Bronchial epithelial cell (primary cell): ENCODE results near the gene TDO2. TPM values are rescaled to one million over a fixed set of nuclear protein-coding genes. Genes with fewer than 3 reads are reported as not detected.

Experiments
- DNase-seq: peaks from one replicate; pipeline ENCODE4 v3.0.0-alpha.2; 2010; ENCODE audit warnings: low read depth
- FAIRE-seq: peaks from 2 replicates; lab custom pipeline; 2011; peaks lifted over from hg19 to GRCh38; lab: Jason Lieb, UNC
- H3K27me3 ChIP-seq: 2 replicates; pipeline ENCODE4 v1.5.1; 2011; ENCODE audit warnings: low read length; ENCODE audit not compliant: control insufficient read depth, insufficient read depth
- H3K36me3 ChIP-seq: 2 replicates; pipeline ENCODE4 v1.5.1; 2011; ENCODE audit warnings: low read length; ENCODE audit not compliant: control insufficient read depth, insufficient read depth
- H3K4me3 ChIP-seq: 2 replicates; pipeline ENCODE4 v1.5.1; 2011; ENCODE audit warnings: mild to moderate bottlenecking, low read depth, low read length, control low read depth
- CTCF ChIP-seq: IDR thresholded peaks from 2 replicates; pipeline ENCODE4 v1.5.1; 2011; ENCODE audit warnings: mild to moderate bottlenecking, moderate library complexity, low read length, control low read depth, inconsistent platforms; ENCODE audit not compliant: insufficient read depth, severe bottlenecking
- total RNA-seq: library from RNA; depleted of rRNA; stranded (reverse); fragments of >200 nt; gene quantifications from 2 replicates; pipeline ENCODE4 v1.2.1, GENCODE V29; 2014

Gene TDO2
- total RNA-seq, 1 donor from 2014 or later = not detected

GRCh38 chr4:155908187-155909139, 5.0 kb downstream of the TDO2 start:
- Histone ChIP-seq H3K27me3 (no peaks in the 10 kb centered on the region), H3K4me3 (no peak overlapping the region), H3K36me3 (no peaks in the 10 kb centered on the region)
- DNase-seq (no peak), FAIRE-seq (no peak)
- no peak for TF ChIP-seq CTCF

GRCh38 chr4:155909615-155910226, 6.2 kb downstream of the TDO2 start:
- no peak overlapping the region for H3K4me3 ChIP-seq
- H3K36me3 ChIP-seq = no peaks in the 10 kb centered on the region
- DNase-seq (no peak), FAIRE-seq (no peak)
- no peak for TF ChIP-seq CTCF
- no peaks in the 10 kb centered on the region for H3K27me3 ChIP-seq

GRCh38 chr4:155911905-155912304, 8.4 kb downstream of the TDO2 start:
- Histone ChIP-seq H3K36me3 (no peaks in the 10 kb centered on the region), H3K27me3 (no peaks in the 10 kb centered on the region), H3K4me3 (no peak overlapping the region)
- no peak for TF ChIP-seq CTCF
- DNase-seq (peak; percentile 9), FAIRE-seq (no peak)

GRCh38 chr4:155914782-155915181, 11.3 kb downstream of the TDO2 start:
- DNase-seq = no peak
- no peak overlapping the region for H3K4me3 ChIP-seq
- H3K27me3 ChIP-seq = no peaks in the 10 kb centered on the region
- no peaks in the 10 kb centered on the region for H3K36me3 ChIP-seq
- no peak for TF ChIP-seq CTCF
- FAIRE-seq = no peak

GRCh38 chr4:155921597-155921996, 18.1 kb downstream of the TDO2 start:
- DNase-seq (no peak), FAIRE-seq (no peak)
- Histone ChIP-seq H3K4me3 (no peak overlapping the region), H3K36me3 (no peaks in the 10 kb centered on the region), H3K27me3 (no peaks in the 10 kb centered on the region)
- TF ChIP-seq CTCF = no peak
